Measurements from ENCODE around the gene TICAM2. TPM values are rescaled to one million over a fixed set of nuclear protein-coding genes. Genes with fewer than 3 reads are reported as not detected.

TICAM2 gene
- total RNA-seq, 1 experiment from 2014 or later: 1.0 TPM

GRCh38 chr5:115599924-115600323 lies 2.4 kb downstream of the TICAM2 start (continued):
- no peak for TF ChIP-seq E2F5 (CRISPR knock-in tag; IDR thresholded peaks at IDR 0.05)

- H3K4me3 Mint-ChIP-seq: no peak overlapping the region
- TF ChIP-seq RORB (CRISPR knock-in tag; IDR thresholded peaks at IDR 0.05) (no peak), ZNF121 (CRISPR knock-in tag; IDR thresholded peaks at IDR 0.05) (no peak), AR (CRISPR knock-in tag; IDR thresholded peaks at IDR 0.05) (no peak), MLX (CRISPR knock-in tag; IDR thresholded peaks at IDR 0.05) (no peak), ZSCAN18 (CRISPR knock-in tag; IDR thresholded peaks at IDR 0.05) (no peak), HMGA2 (CRISPR knock-in tag; IDR thresholded peaks at IDR 0.05) (no peak), ATF6 (CRISPR knock-in tag; IDR thresholded peaks at IDR 0.05) (no peak), ZNF425 (CRISPR knock-in tag; conservative IDR thresholded peaks at IDR 0.05) (no peak), ZNF532 (CRISPR knock-in tag; IDR thresholded peaks at IDR 0.05; ENCODE audit: borderline replicate concordance) (no peak), GABPB1 (CRISPR knock-in tag; IDR thresholded peaks at IDR 0.05) (no peak), JUN (CRISPR knock-in tag; IDR thresholded peaks at IDR 0.05) (no peak), ZNF263 (CRISPR knock-in tag; IDR thresholded peaks at IDR 0.05; ENCODE audit: low read depth) (no peak)
- ChIA-PET POLR2A (no interaction called here), CTCF (interaction anchor here (1.0 kb wide), 1 partner anchor 25 kb away, joined by 8 read pairs; no protein-coding TSS in a partner anchor)
- ATAC-seq (no peak), DNase-seq (ENCODE audit: low spot score) (no peak)
- H3K27me3 Mint-ChIP-seq (ENCODE audit: low read depth): no peaks in the 10 kb centered on the region
- no peaks in the 10 kb centered on the region for H3K36me3 Mint-ChIP-seq
- H3K9me3 Mint-ChIP-seq: no peaks in the 10 kb centered on the region
- peaks cover 24% of the 10 kb centered on the region for H3K4me1 Mint-ChIP-seq
- no peak overlapping the region for H3K27ac Mint-ChIP-seq
Measured at GRCh38 chr5:115599502-115599901, 2.8 kb downstream of the TICAM2 start.
